Common myeloid progenitor, CD34-positive (primary cell): ENCODE data around the gene NRARP.

Experiments
- CTCF ChIA-PET: fragments of 350-600 bp; sonication (Branson Sonifier 250); formaldehyde crosslinking; loops from one replicate; lab custom pipeline; 2021; ENCODE audit warnings: antibody characterized with exemption; lab: Charles Lee
- POLR2A ChIA-PET: fragments of 350-600 bp; sonication (Branson Sonifier 250); formaldehyde crosslinking; loops from one replicate; lab custom pipeline; 2021; ENCODE audit warnings: antibody characterized with exemption; lab: Charles Lee
- DNase-seq, 3 donors: peaks; one replicate each; pipeline versions ENCODE4 v3.0.0 to v3.0.0-alpha.2; 2013
- H3K27ac ChIP-seq, 2 experiments: 1 replicate in 1 of 2; 2 replicates in 1 of 2; pipeline ENCODE4 v1.7.0; 2013; ENCODE audit warnings: inconsistent platforms in 2 of 2, low read length in 2 of 2, mild to moderate bottlenecking in 2 of 2, low read depth in 1 of 2, moderate library complexity in 1 of 2; ENCODE audit not compliant: severe bottlenecking in 2 of 2, insufficient read depth in 1 of 2, poor library complexity in 1 of 2
- H3K27me3 ChIP-seq, 5 experiments: replicated peaks in 2 of 5; 1 replicate in 3 of 5; 2 replicates in 2 of 5; pipeline versions ENCODE4 v1.6.1 to v1.7.0; 2013; ENCODE audit warnings: low read length in 4 of 5, mild to moderate bottlenecking in 2 of 5, moderate library complexity in 2 of 5, inconsistent platforms in 1 of 5; ENCODE audit not compliant: insufficient read depth in 5 of 5, control insufficient read depth in 4 of 5
- H3K36me3 ChIP-seq, 4 experiments: 1 replicate in 2 of 4; 2 replicates in 2 of 4; pipeline versions ENCODE4 v1.6.1 to v1.7.0; 2013; ENCODE audit warnings: low read length in 3 of 4, control low read depth in 1 of 4, mild to moderate bottlenecking in 1 of 4; ENCODE audit not compliant: control insufficient read depth in 4 of 4, insufficient read depth in 4 of 4
- H3K4me1 ChIP-seq, 4 experiments: 1 replicate in 3 of 4; 2 replicates in 1 of 4; pipeline versions ENCODE4 v1.6.1 to v1.7.1; 2013; ENCODE audit warnings: low read length in 3 of 4, mild to moderate bottlenecking in 3 of 4, control low read depth in 1 of 4, inconsistent platforms in 1 of 4, moderate library complexity in 1 of 4; ENCODE audit not compliant: control insufficient read depth in 4 of 4, insufficient read depth in 4 of 4; ENCODE audit errors: control extremely low read depth in 1 of 4
- H3K4me3 ChIP-seq, 7 experiments: 1 replicate in 4 of 7; 2 replicates in 3 of 7; pipeline versions ENCODE4 v1.5.1 to v1.7.0; 2013; ENCODE audit warnings: mild to moderate bottlenecking in 7 of 7, low read length in 6 of 7, moderate library complexity in 6 of 7, inconsistent platforms in 2 of 7, low read depth in 2 of 7, control low read depth in 1 of 7; ENCODE audit not compliant: insufficient read depth in 4 of 7, control insufficient read depth in 1 of 7; ENCODE audit errors: extremely low read depth in 1 of 7
- H3K9me3 ChIP-seq, 5 experiments: 1 replicate in 4 of 5; 2 replicates in 1 of 5; pipeline versions ENCODE4 v1.6.1 to v1.7.1; 2013; ENCODE audit warnings: low read length in 4 of 5, mild to moderate bottlenecking in 2 of 5, inconsistent platforms in 1 of 5, low read depth in 1 of 5, moderate library complexity in 1 of 5; ENCODE audit not compliant: control insufficient read depth in 4 of 5, insufficient read depth in 2 of 5; ENCODE audit errors: control extremely low read depth in 1 of 5
- WGBS: methylation state at CpG from one replicate; pipeline ENCODE4 v1.1.5; 2013; ENCODE audit not compliant: insufficient coverage; 5-methylcytosine and 5-hydroxymethylcytosine counted together

The NRARP gene

GRCh38 chr9:137318602-137319001 is 16.5 kb upstream of the NRARP start:
- 92% methylated on average over 14 of the region's 18 CpGs for WGBS
- CTCF ChIA-PET = interaction anchor here (1.2 to 7.3 kb wide), 2 partner anchors 11 to 16 kb away, joined by 4 to 56 read pairs; partner anchors contain the start of gene NRARP
- no peak overlapping the region for H3K4me3 ChIP-seq
- POLR2A ChIA-PET = interaction anchor here (0.6 to 1.0 kb wide), 2 partner anchors 16 to 29 kb away, joined by 3 read pairs; partner anchors contain the start of gene NRARP
- no peak overlapping the region for H3K27ac ChIP-seq
- DNase-seq = no peak
- no peaks in the 10 kb centered on the region for H3K27me3 ChIP-seq
- H3K9me3 ChIP-seq = no peaks in the 10 kb centered on the region
- H3K4me1 ChIP-seq = peaks cover 0 to 54% (median 48%) of the 10 kb centered on the region in 4 experiments
- H3K36me3 ChIP-seq = peaks cover 0 to under 1% (median 0%) of the 10 kb centered on the region in 4 experiments

GRCh38 chr9:137317718-137318511 is 15.8 kb upstream of the NRARP start:
- 91% methylated on average over 24 of the region's 24 CpGs for WGBS
- ChIA-PET CTCF (interaction anchor here (1.1 to 7.3 kb wide), 4 partner anchors 8 to 21 kb away, joined by 4 to 56 read pairs (median 4); partner anchors contain the start of gene NRARP), POLR2A (no interaction called here)
- Histone ChIP-seq H3K9me3 (no peaks in the 10 kb centered on the region), H3K4me1 (peaks cover 0 to 54% (median 48%) of the 10 kb centered on the region in 4 experiments), H3K4me3 (no peak overlapping the region), H3K27ac (no peak overlapping the region), H3K36me3 (no peaks in the 10 kb centered on the region), H3K27me3 (no peaks in the 10 kb centered on the region)
- no peak for DNase-seq

GRCh38 chr9:137317021-137317717 is 15.1 kb upstream of the NRARP start:
- Histone ChIP-seq H3K27ac (no peak overlapping the region), H3K36me3 (no peaks in the 10 kb centered on the region), H3K4me3 (no peak overlapping the region), H3K27me3 (no peaks in the 10 kb centered on the region), H3K9me3 (no peaks in the 10 kb centered on the region), H3K4me1 (peaks cover 0 to 54% (median 48%) of the 10 kb centered on the region in 4 experiments)
- 98% methylated on average over 19 of the region's 19 CpGs for WGBS
- CTCF ChIA-PET = interaction anchor here (1.1 to 7.3 kb wide), 3 partner anchors 8 to 21 kb away, joined by 4 to 56 read pairs (median 4); partner anchors contain the start of gene NRARP
- no peak for DNase-seq
- POLR2A ChIA-PET = interaction anchor here (1.6 kb wide), 1 partner anchor 15 kb away, joined by 6 read pairs; the partner anchor contains the start of gene NRARP

- CTCF ChIA-PET = interaction anchor here (1.1 to 7.3 kb wide), 3 partner anchors 9 to 20 kb away, joined by 4 to 56 read pairs (median 4); partner anchors contain the start of gene NRARP
- H3K36me3 ChIP-seq = no peaks in the 10 kb centered on the region
- peaks cover 0 to 45% (median 39%) of the 10 kb centered on the region in 4 experiments for H3K4me1 ChIP-seq
- peak overlapping the region in 5 of 7 experiments; percentile 15 to 64 (median 36) for H3K4me3 ChIP-seq
- POLR2A ChIA-PET = interaction anchor here (1.6 kb wide), 1 partner anchor 14 kb away, joined by 6 read pairs; the partner anchor contains the start of gene NRARP
- no peaks in the 10 kb centered on the region for H3K27me3 ChIP-seq
- 4% methylated on average over 52 of the region's 83 CpGs for WGBS
- DNase-seq = peak in 2 of 3 donors; percentile 41 to 46
- H3K27ac ChIP-seq = no peak overlapping the region
- H3K9me3 ChIP-seq = no peaks in the 10 kb centered on the region
Measured at GRCh38 chr9:137316012-137316981, 14.2 kb upstream of the NRARP start.

- CTCF ChIA-PET = interaction anchor here (0.9 to 7.3 kb wide), 2 partner anchors 9 to 13 kb away, joined by 3 to 56 read pairs; partner anchors contain the start of gene NRARP
- POLR2A ChIA-PET = interaction anchor here (1.6 kb wide), 1 partner anchor 13 kb away, joined by 6 read pairs; the partner anchor contains the start of gene NRARP
- WGBS = 48% methylated on average over 7 of the region's 18 CpGs
- Histone ChIP-seq H3K27ac (no peak overlapping the region), H3K9me3 (no peaks in the 10 kb centered on the region), H3K4me1 (peaks cover 0 to 38% (median 32%) of the 10 kb centered on the region in 4 experiments), H3K27me3 (no peaks in the 10 kb centered on the region), H3K36me3 (no peaks in the 10 kb centered on the region), H3K4me3 (peak overlapping the region in 1 of 7 experiments; percentile 50)
- DNase-seq = no peak
Measured at GRCh38 chr9:137315581-137316011, 13.5 kb upstream of the NRARP start.
